Common myeloid progenitor, CD34-positive (primary cell): ENCODE measurements around the gene TTC23.

Experiments
- CTCF ChIA-PET: fragments of 350-600 bp; sonication (Branson Sonifier 250); formaldehyde crosslinking; loops from one replicate; lab custom pipeline; 2021; ENCODE audit warnings: antibody characterized with exemption; lab: Charles Lee
- POLR2A ChIA-PET: fragments of 350-600 bp; sonication (Branson Sonifier 250); formaldehyde crosslinking; loops from one replicate; lab custom pipeline; 2021; ENCODE audit warnings: antibody characterized with exemption; lab: Charles Lee
- DNase-seq, 3 donors: peaks; one replicate each; pipeline versions ENCODE4 v3.0.0 to v3.0.0-alpha.2; 2013
- H3K27ac ChIP-seq, 2 experiments: 1 replicate in 1 of 2; 2 replicates in 1 of 2; pipeline ENCODE4 v1.7.0; 2013; ENCODE audit warnings: inconsistent platforms in 2 of 2, low read length in 2 of 2, mild to moderate bottlenecking in 2 of 2, low read depth in 1 of 2, moderate library complexity in 1 of 2; ENCODE audit not compliant: severe bottlenecking in 2 of 2, insufficient read depth in 1 of 2, poor library complexity in 1 of 2
- H3K27me3 ChIP-seq, 5 experiments: replicated peaks in 2 of 5; 1 replicate in 3 of 5; 2 replicates in 2 of 5; pipeline versions ENCODE4 v1.6.1 to v1.7.0; 2013; ENCODE audit warnings: low read length in 4 of 5, mild to moderate bottlenecking in 2 of 5, moderate library complexity in 2 of 5, inconsistent platforms in 1 of 5; ENCODE audit not compliant: insufficient read depth in 5 of 5, control insufficient read depth in 4 of 5
- H3K36me3 ChIP-seq, 4 experiments: 1 replicate in 2 of 4; 2 replicates in 2 of 4; pipeline versions ENCODE4 v1.6.1 to v1.7.0; 2013; ENCODE audit warnings: low read length in 3 of 4, control low read depth in 1 of 4, mild to moderate bottlenecking in 1 of 4; ENCODE audit not compliant: control insufficient read depth in 4 of 4, insufficient read depth in 4 of 4
- H3K4me1 ChIP-seq, 4 experiments: 1 replicate in 3 of 4; 2 replicates in 1 of 4; pipeline versions ENCODE4 v1.6.1 to v1.7.1; 2013; ENCODE audit warnings: low read length in 3 of 4, mild to moderate bottlenecking in 3 of 4, control low read depth in 1 of 4, inconsistent platforms in 1 of 4, moderate library complexity in 1 of 4; ENCODE audit not compliant: control insufficient read depth in 4 of 4, insufficient read depth in 4 of 4; ENCODE audit errors: control extremely low read depth in 1 of 4
- H3K4me3 ChIP-seq, 7 experiments: 1 replicate in 4 of 7; 2 replicates in 3 of 7; pipeline versions ENCODE4 v1.5.1 to v1.7.0; 2013; ENCODE audit warnings: mild to moderate bottlenecking in 7 of 7, low read length in 6 of 7, moderate library complexity in 6 of 7, inconsistent platforms in 2 of 7, low read depth in 2 of 7, control low read depth in 1 of 7; ENCODE audit not compliant: insufficient read depth in 4 of 7, control insufficient read depth in 1 of 7; ENCODE audit errors: extremely low read depth in 1 of 7
- H3K9me3 ChIP-seq, 5 experiments: 1 replicate in 4 of 5; 2 replicates in 1 of 5; pipeline versions ENCODE4 v1.6.1 to v1.7.1; 2013; ENCODE audit warnings: low read length in 4 of 5, mild to moderate bottlenecking in 2 of 5, inconsistent platforms in 1 of 5, low read depth in 1 of 5, moderate library complexity in 1 of 5; ENCODE audit not compliant: control insufficient read depth in 4 of 5, insufficient read depth in 2 of 5; ENCODE audit errors: control extremely low read depth in 1 of 5
- WGBS: methylation state at CpG from one replicate; pipeline ENCODE4 v1.1.5; 2013; ENCODE audit not compliant: insufficient coverage; 5-methylcytosine and 5-hydroxymethylcytosine counted together

Gene TTC23

DNA sequence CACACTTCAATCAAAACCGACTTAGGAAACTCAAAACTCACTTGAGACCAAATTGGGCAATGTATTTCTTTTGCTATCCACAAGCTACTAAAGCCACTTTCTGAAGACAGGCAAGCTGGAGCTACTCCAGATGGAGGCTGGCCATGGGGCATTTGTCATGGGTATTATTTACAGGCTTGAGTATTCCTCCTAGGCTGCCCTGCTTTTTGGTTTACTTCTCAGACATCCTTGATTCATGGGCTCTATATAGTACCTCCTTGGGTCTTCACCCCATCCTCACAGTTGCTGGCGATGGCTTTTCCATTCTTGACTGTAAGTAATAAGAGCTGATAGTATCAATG lies 163.1 kb downstream of the TTC23 start:
- Histone ChIP-seq H3K27me3 (no peaks in the 10 kb centered on the region), H3K9me3 (peaks cover 0 to 5% (median 0%) of the 10 kb centered on the region in 5 experiments), H3K36me3 (no peaks in the 10 kb centered on the region), H3K4me3 (no peak overlapping the region), H3K4me1 (peaks cover 0 to 4% (median 0%) of the 10 kb centered on the region in 4 experiments), H3K27ac (no peak overlapping the region)
- ChIA-PET CTCF (interaction anchor here (2.0 to 3.9 kb wide), 2 partner anchors 10 to 14 kb away, joined by 6 to 14 read pairs; no protein-coding TSS in a partner anchor), POLR2A (no interaction called here)
- WGBS: no CpG with 5 or more reads among the region's 2 CpGs
- no peak for DNase-seq
